Upper lobe of right lung (tissue), 1 donor: ENCODE data around the gene PLCB4. TPM values are rescaled to one million over a fixed set of nuclear protein-coding genes. Genes with fewer than 3 reads are reported as not detected.
"Not testable (repeated sequence)": the region's sequence is repeated elsewhere in the genome, so short reads cannot be mapped to it uniquely, and the experiment has no call there.

Source experiments
- ATAC-seq: fragments of 200-7000 bp; cut with Tn5 transposase; one replicate; pipeline ENCODE4 v1.9.1; 2020; ENCODE audit warnings: mild to moderate bottlenecking, moderate library complexity
- DNase-seq: peaks from one replicate; pipeline ENCODE4 v3.0.0-alpha.2; 2020
- H3K27ac ChIP-seq: fragments of 200-600 bp; one replicate; pipeline ENCODE4 v1.8.0; 2022
- H3K27me3 ChIP-seq: fragments of 200-600 bp; one replicate; pipeline ENCODE4 v1.8.0; 2022; ENCODE audit warnings: mild to moderate bottlenecking
- H3K36me3 ChIP-seq: fragments of 200-600 bp; one replicate; pipeline ENCODE4 v1.8.0; 2022
- H3K4me1 ChIP-seq: fragments of 200-600 bp; one replicate; pipeline ENCODE4 v1.8.0; 2022
- H3K4me3 ChIP-seq: fragments of 200-600 bp; one replicate; pipeline ENCODE4 v1.8.0; 2022; ENCODE audit warnings: mild to moderate bottlenecking
- H3K9me3 ChIP-seq: fragments of 200-600 bp; one replicate; pipeline ENCODE4 v1.8.0; 2022
- intact Hi-C: fragments of 100-400 bp; cut with DNase I; formaldehyde crosslinking; loops from one replicate; pipeline ENCODE4 v1.11.0; 2022
- total RNA-seq: library from RNA; stranded (reverse); fragmentation: NEBNext Ultra II Directional; extraction: Animal tissue kit (Norgen Biotek cat#: 25700); gene quantifications from one replicate; pipeline ENCODE4 v1.2.1, GENCODE V29; 2021
- TF ChIP-seq, protein P1 (sequence below): fragments of 200-600 bp; IDR thresholded peaks from one replicate; pipeline ENCODE4 v1.8.0; 2022; ENCODE audit warnings: antibody characterized with exemption
- donor health status: DM: no; HTN: yes; CAD: no; lungs with severe emphysema.

The PLCB4 gene
- total RNA-seq, 1 donor from 2014 or later, result 7.9 TPM

DNA sequence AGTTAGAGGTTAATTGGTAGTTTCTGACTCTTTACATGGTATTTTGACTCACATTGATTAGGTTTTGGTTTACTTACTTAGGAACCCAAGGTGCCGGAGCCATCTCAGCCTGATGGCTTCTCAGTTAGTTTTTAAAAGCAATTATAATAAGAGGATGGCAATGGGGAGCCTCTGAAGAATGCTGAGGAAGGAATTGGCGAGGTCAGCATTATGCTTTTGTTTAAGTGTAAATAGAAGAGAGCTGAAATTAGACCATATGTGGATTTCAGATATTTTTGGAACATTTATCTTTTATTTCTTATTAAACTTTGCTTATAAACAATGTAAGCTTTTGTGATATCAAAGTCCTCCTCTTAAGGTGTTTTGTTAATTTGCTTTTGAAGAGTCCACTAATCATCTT, 77.8 kb downstream of the PLCB4 start:
- TF ChIP-seq, protein P1, sequence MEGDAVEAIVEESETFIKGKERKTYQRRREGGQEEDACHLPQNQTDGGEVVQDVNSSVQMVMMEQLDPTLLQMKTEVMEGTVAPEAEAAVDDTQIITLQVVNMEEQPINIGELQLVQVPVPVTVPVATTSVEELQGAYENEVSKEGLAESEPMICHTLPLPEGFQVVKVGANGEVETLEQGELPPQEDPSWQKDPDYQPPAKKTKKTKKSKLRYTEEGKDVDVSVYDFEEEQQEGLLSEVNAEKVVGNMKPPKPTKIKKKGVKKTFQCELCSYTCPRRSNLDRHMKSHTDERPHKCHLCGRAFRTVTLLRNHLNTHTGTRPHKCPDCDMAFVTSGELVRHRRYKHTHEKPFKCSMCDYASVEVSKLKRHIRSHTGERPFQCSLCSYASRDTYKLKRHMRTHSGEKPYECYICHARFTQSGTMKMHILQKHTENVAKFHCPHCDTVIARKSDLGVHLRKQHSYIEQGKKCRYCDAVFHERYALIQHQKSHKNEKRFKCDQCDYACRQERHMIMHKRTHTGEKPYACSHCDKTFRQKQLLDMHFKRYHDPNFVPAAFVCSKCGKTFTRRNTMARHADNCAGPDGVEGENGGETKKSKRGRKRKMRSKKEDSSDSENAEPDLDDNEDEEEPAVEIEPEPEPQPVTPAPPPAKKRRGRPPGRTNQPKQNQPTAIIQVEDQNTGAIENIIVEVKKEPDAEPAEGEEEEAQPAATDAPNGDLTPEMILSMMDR, result no peak
- H3K4me1 ChIP-seq, result peaks cover 8% of the 10 kb centered on the region
- DNase-seq, result no peak
- H3K36me3 ChIP-seq, result no peaks in the 10 kb centered on the region
- intact Hi-C loops, result no loop called here
- ATAC-seq, result no peak
- H3K9me3 ChIP-seq, result no peaks in the 10 kb centered on the region
- no peaks in the 10 kb centered on the region for H3K27me3 ChIP-seq
- H3K27ac ChIP-seq, result no peak overlapping the region
- H3K4me3 ChIP-seq, result no peak overlapping the region

DNA sequence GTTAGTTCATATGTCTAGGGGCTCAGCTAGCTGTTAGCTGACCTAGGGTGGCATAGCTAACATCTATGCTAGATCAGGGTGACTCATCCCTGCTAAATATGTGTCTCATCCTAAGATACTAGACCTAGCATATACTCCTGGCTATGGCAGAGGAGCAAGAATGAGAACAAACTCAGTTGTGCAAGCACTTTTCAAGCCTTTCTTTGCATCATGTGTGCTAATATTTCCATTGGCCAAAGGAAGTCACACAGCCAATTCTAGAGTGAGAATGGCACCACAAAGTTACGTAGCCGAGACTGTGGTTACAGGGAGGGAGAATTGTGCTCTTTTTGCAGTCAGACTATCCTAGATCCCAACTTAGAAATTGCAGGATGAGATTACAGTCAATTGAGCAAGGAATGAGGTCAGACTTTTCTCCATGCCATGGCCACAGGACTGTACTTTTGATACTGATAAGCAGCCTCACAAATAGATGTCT, 78.7 kb downstream of the PLCB4 start:
- TF ChIP-seq, protein P1, result no peak
- ATAC-seq (no peak), DNase-seq (no peak)
- H3K36me3 ChIP-seq, result no peaks in the 10 kb centered on the region
- H3K9me3 ChIP-seq, result no peaks in the 10 kb centered on the region
- intact Hi-C loops, result no loop called here
- H3K4me1 ChIP-seq, result peaks cover 8% of the 10 kb centered on the region
- no peak overlapping the region for H3K27ac ChIP-seq
- H3K27me3 ChIP-seq, result no peaks in the 10 kb centered on the region
- H3K4me3 ChIP-seq, result no peak overlapping the region

DNA sequence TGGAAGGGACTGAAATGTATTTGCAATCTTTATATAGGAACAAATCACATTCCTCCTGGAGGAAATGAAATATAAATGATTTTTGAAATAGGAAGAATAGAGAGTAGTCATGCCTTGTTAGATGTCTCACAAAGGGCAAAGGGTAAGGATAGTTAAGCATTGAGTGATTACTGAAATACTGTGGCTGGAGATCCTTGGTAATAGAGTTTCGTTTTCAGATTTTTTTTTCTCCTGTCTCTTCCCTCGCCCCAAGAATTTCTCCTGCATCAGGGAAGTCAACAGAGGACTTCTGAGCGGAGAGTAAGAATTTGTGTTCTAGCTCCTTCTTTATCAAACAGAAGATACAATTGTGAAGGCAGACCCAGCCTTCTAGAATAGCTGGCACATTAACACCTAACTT, 79.4 kb downstream of the PLCB4 start:
- H3K36me3 ChIP-seq, result no peaks in the 10 kb centered on the region
- peaks cover 8% of the 10 kb centered on the region for H3K4me1 ChIP-seq
- no peak for DNase-seq
- TF ChIP-seq, protein P1, result no peak
- no peak overlapping the region for H3K27ac ChIP-seq
- H3K9me3 ChIP-seq, result no peaks in the 10 kb centered on the region
- H3K4me3 ChIP-seq, result no peak overlapping the region
- no peaks in the 10 kb centered on the region for H3K27me3 ChIP-seq
- no peak for ATAC-seq
- intact Hi-C loops, result no loop called here

DNA sequence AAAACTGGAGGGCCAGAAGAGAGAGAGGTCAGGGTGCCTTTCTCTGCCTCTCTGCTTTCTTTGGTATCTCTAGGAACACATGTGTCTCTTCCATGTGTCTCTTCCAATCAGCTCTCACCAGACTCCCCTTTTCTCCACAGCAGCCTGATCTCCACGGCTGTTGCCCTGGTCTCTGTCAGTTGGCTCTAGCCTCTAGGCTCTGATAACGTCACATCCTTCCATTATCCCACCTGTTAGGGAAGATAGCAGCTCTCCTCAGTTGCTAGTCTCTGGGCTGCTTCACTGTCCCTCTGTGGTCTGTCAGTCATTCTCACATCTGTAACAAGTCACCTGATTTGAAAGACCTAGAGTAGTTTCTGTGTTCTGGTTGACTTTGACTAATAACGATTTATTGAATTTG, 80.2 kb downstream of the PLCB4 start:
- Histone ChIP-seq H3K36me3 (no peaks in the 10 kb centered on the region), H3K9me3 (no peaks in the 10 kb centered on the region), H3K4me3 (no peak overlapping the region), H3K4me1 (peaks cover 8% of the 10 kb centered on the region), H3K27me3 (no peaks in the 10 kb centered on the region), H3K27ac (no peak overlapping the region)
- ATAC-seq (no peak), DNase-seq (no peak)
- TF ChIP-seq, protein P1, result no peak
- intact Hi-C loops, result no loop called here

GRCh38 chr20:9149796-9150195, 80.9 kb downstream of the PLCB4 start:
- H3K36me3 ChIP-seq, result no peaks in the 10 kb centered on the region
- no peak overlapping the region for H3K27ac ChIP-seq
- H3K4me1 ChIP-seq, result peaks cover 7% of the 10 kb centered on the region
- TF ChIP-seq, protein P1, result no peak
- ATAC-seq (no peak), DNase-seq (no peak)
- intact Hi-C loops, result no loop called here
- H3K4me3 ChIP-seq, result no peak overlapping the region
- H3K27me3 ChIP-seq, result no peaks in the 10 kb centered on the region
- no peaks in the 10 kb centered on the region for H3K9me3 ChIP-seq

- H3K4me1 ChIP-seq, result no peaks in the 10 kb centered on the region
- intact Hi-C loops, result no loop called here
- no peaks in the 10 kb centered on the region for H3K9me3 ChIP-seq
- H3K36me3 ChIP-seq, result no peaks in the 10 kb centered on the region
- no peak for DNase-seq
- no peak overlapping the region for H3K27ac ChIP-seq
- TF ChIP-seq, protein P1, result no peak
- ATAC-seq, result no peak
- H3K27me3 ChIP-seq, result no peaks in the 10 kb centered on the region
- H3K4me3 ChIP-seq, result no peak overlapping the region
Observed at GRCh38 chr20:9150679-9151078, 81.8 kb downstream of the PLCB4 start.

DNA sequence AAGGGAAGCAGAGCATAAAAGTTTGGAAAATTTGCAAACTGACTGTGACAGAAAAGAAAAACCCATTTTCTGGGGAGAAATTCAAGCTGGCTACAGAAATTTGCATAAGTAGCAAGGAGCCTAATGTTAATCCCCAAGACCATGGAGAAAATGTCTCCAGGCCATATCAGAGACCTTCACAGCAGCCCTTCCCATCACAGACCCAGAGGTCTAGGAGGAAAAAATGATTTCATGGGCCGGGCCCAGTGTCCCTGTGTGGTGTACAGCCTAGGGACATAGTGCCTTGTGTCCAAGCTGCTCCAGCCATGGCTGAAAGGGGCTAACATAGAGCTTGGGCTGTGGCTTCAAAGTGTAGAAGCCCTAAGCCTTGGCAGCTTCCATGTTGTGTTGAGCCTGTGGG, 83.3 kb downstream of the PLCB4 start:
- H3K27me3 ChIP-seq, H3K4me3 ChIP-seq, intact Hi-C loops, H3K27ac ChIP-seq, H3K36me3 ChIP-seq, H3K4me1 ChIP-seq, H3K9me3 ChIP-seq, DNase-seq, ATAC-seq: not testable (repeated sequence)
